Liver (tissue), 3 donors: ENCODE results near the gene HIVEP3.

ENCODE experiments used
- FOXA2 ChIP-seq: IDR thresholded peaks from 2 replicates; pipeline ENCODE4 v1.6.1; 2016; ENCODE audit warnings: antibody characterized with exemption
- JUND ChIP-seq, 2 donors: IDR thresholded peaks; 2 replicates each; pipeline ENCODE4 v1.6.1; 2016; ENCODE audit warnings: antibody characterized with exemption in 2 of 2
- RAD21 ChIP-seq, 2 donors: IDR thresholded peaks; 2 replicates each; pipeline ENCODE4 v1.6.1; 2016; ENCODE audit warnings: antibody characterized with exemption in 2 of 2, mild to moderate bottlenecking in 2 of 2
- TAF1 ChIP-seq: conservative IDR thresholded peaks from 2 replicates; pipeline ENCODE4 v1.6.1; 2016; ENCODE audit warnings: antibody characterized with exemption, mild to moderate bottlenecking
- TF ChIP-seq, protein P1 (sequence below): fragments of 150-350 bp; IDR thresholded peaks from 2 replicates; pipeline ENCODE4 v1.5.1; 2017; ENCODE audit warnings: improper control_type of control experiment, low read depth, low read length; ENCODE audit not compliant: missing input control
- TF ChIP-seq, protein P2 (sequence below): IDR thresholded peaks from 2 replicates; pipeline ENCODE4 v1.6.1; 2016; ENCODE audit warnings: antibody characterized with exemption
- TF ChIP-seq, protein P3 (sequence below): IDR thresholded peaks from 2 replicates; pipeline ENCODE4 v1.6.1; 2016; ENCODE audit warnings: antibody characterized with exemption, mild to moderate bottlenecking
- TF ChIP-seq, protein P4 (sequence below): IDR thresholded peaks from 2 replicates; pipeline ENCODE4 v1.6.1; 2016; ENCODE audit warnings: antibody characterized with exemption
- donor health status: healthy.
- donor health status: healthy.

DNA sequence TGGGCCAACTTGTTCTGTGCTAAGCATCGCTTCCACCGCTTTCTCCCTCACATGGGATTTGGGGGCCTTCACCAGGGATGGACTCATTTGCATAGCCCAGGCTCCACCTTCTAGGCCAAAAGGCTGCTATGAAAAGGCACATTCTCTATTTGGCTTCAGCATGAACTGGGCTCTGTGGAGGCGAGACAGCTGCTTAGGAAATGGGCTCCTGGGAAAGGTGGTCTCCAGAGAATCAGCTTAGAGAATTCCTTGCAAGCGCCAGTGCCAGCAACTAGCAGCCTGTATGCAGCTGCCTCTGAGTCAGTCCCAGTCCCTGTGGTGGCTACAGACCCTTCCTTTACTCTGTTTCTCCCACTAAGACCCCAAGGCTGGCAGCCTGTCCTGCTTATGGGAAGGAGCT is 214.5 kb downstream of the HIVEP3 start:
- TF ChIP-seq, protein P1, sequence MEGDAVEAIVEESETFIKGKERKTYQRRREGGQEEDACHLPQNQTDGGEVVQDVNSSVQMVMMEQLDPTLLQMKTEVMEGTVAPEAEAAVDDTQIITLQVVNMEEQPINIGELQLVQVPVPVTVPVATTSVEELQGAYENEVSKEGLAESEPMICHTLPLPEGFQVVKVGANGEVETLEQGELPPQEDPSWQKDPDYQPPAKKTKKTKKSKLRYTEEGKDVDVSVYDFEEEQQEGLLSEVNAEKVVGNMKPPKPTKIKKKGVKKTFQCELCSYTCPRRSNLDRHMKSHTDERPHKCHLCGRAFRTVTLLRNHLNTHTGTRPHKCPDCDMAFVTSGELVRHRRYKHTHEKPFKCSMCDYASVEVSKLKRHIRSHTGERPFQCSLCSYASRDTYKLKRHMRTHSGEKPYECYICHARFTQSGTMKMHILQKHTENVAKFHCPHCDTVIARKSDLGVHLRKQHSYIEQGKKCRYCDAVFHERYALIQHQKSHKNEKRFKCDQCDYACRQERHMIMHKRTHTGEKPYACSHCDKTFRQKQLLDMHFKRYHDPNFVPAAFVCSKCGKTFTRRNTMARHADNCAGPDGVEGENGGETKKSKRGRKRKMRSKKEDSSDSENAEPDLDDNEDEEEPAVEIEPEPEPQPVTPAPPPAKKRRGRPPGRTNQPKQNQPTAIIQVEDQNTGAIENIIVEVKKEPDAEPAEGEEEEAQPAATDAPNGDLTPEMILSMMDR = no peak
- TF ChIP-seq, protein P2, sequence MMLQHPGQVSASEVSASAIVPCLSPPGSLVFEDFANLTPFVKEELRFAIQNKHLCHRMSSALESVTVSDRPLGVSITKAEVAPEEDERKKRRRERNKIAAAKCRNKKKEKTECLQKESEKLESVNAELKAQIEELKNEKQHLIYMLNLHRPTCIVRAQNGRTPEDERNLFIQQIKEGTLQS = no peak
- TF ChIP-seq FOXA2 (no peak), RAD21 (IDR thresholded peaks at IDR 0.05) (no peak), JUND (IDR thresholded peaks at IDR 0.05) (no peak), TAF1 (no peak)
- TF ChIP-seq, protein P3, sequence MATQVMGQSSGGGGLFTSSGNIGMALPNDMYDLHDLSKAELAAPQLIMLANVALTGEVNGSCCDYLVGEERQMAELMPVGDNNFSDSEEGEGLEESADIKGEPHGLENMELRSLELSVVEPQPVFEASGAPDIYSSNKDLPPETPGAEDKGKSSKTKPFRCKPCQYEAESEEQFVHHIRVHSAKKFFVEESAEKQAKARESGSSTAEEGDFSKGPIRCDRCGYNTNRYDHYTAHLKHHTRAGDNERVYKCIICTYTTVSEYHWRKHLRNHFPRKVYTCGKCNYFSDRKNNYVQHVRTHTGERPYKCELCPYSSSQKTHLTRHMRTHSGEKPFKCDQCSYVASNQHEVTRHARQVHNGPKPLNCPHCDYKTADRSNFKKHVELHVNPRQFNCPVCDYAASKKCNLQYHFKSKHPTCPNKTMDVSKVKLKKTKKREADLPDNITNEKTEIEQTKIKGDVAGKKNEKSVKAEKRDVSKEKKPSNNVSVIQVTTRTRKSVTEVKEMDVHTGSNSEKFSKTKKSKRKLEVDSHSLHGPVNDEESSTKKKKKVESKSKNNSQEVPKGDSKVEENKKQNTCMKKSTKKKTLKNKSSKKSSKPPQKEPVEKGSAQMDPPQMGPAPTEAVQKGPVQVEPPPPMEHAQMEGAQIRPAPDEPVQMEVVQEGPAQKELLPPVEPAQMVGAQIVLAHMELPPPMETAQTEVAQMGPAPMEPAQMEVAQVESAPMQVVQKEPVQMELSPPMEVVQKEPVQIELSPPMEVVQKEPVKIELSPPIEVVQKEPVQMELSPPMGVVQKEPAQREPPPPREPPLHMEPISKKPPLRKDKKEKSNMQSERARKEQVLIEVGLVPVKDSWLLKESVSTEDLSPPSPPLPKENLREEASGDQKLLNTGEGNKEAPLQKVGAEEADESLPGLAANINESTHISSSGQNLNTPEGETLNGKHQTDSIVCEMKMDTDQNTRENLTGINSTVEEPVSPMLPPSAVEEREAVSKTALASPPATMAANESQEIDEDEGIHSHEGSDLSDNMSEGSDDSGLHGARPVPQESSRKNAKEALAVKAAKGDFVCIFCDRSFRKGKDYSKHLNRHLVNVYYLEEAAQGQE = no peak
- TF ChIP-seq, protein P4, sequence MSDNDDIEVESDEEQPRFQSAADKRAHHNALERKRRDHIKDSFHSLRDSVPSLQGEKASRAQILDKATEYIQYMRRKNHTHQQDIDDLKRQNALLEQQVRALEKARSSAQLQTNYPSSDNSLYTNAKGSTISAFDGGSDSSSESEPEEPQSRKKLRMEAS = no peak
